ENCODE results near the gene PDGFB.
A peak's percentile ranks its signal among the peaks of the same experiment; 100 is the strongest.

The PDGFB gene

GRCh38 chr22:39257901-39258475, 13.2 kb upstream of the PDGFB start:
- Histone ChIP-seq H2AFZ (ENCODE audit: low read depth) (no peak overlapping the region), H3K27ac (no peak overlapping the region), H3K4me1 (ENCODE audit: low read depth, poor library complexity, severe bottlenecking) (peaks cover 27% of the 10 kb centered on the region), H3K4me3 (IDR thresholded peaks at IDR 0.05; ENCODE audit: insufficient read depth, low read depth, low read length) (no peak overlapping the region), H4K20me1 (ENCODE audit: insufficient read depth) (no peaks in the 10 kb centered on the region), H3K27me3 (ENCODE audit: insufficient read depth, low read depth) (peaks cover 27% of the 10 kb centered on the region), H3K36me3 (ENCODE audit: insufficient read depth) (no peaks in the 10 kb centered on the region), H3K4me2 (no peak overlapping the region), H3K9ac (no peak overlapping the region), H3K79me2 (ENCODE audit: insufficient read depth, low read depth) (no peaks in the 10 kb centered on the region)
- TF ChIP-seq, protein P1, sequence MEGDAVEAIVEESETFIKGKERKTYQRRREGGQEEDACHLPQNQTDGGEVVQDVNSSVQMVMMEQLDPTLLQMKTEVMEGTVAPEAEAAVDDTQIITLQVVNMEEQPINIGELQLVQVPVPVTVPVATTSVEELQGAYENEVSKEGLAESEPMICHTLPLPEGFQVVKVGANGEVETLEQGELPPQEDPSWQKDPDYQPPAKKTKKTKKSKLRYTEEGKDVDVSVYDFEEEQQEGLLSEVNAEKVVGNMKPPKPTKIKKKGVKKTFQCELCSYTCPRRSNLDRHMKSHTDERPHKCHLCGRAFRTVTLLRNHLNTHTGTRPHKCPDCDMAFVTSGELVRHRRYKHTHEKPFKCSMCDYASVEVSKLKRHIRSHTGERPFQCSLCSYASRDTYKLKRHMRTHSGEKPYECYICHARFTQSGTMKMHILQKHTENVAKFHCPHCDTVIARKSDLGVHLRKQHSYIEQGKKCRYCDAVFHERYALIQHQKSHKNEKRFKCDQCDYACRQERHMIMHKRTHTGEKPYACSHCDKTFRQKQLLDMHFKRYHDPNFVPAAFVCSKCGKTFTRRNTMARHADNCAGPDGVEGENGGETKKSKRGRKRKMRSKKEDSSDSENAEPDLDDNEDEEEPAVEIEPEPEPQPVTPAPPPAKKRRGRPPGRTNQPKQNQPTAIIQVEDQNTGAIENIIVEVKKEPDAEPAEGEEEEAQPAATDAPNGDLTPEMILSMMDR (conservative IDR thresholded peaks at IDR 0.05; ENCODE audit: low read depth, low read length) = no peak

GRCh38 chr22:39256979-39257378, 12.2 kb upstream of the PDGFB start:
- TF ChIP-seq, protein P1 (conservative IDR thresholded peaks at IDR 0.05; ENCODE audit: low read depth, low read length) = no peak
- Histone ChIP-seq H3K36me3 (ENCODE audit: insufficient read depth) (no peaks in the 10 kb centered on the region), H3K27ac (no peak overlapping the region), H2AFZ (ENCODE audit: low read depth) (no peak overlapping the region), H3K4me1 (ENCODE audit: low read depth, poor library complexity, severe bottlenecking) (peaks cover 32% of the 10 kb centered on the region), H3K79me2 (ENCODE audit: insufficient read depth, low read depth) (no peaks in the 10 kb centered on the region), H3K4me3 (IDR thresholded peaks at IDR 0.05; ENCODE audit: insufficient read depth, low read depth, low read length) (no peak overlapping the region), H3K27me3 (ENCODE audit: insufficient read depth, low read depth) (peaks cover 26% of the 10 kb centered on the region), H3K4me2 (no peak overlapping the region), H4K20me1 (ENCODE audit: insufficient read depth) (no peaks in the 10 kb centered on the region), H3K9ac (no peak overlapping the region)

- Histone ChIP-seq H3K4me1 (ENCODE audit: low read depth, poor library complexity, severe bottlenecking) (peaks cover 32% of the 10 kb centered on the region), H3K79me2 (ENCODE audit: insufficient read depth, low read depth) (no peaks in the 10 kb centered on the region), H3K27me3 (ENCODE audit: insufficient read depth, low read depth) (peaks cover 24% of the 10 kb centered on the region; the same call in 1 of the 2 replicates), H4K20me1 (ENCODE audit: insufficient read depth) (no peaks in the 10 kb centered on the region), H3K4me2 (no peak overlapping the region), H3K9ac (no peak overlapping the region), H2AFZ (ENCODE audit: low read depth) (no peak overlapping the region), H3K36me3 (ENCODE audit: insufficient read depth) (no peaks in the 10 kb centered on the region), H3K4me3 (IDR thresholded peaks at IDR 0.05; ENCODE audit: insufficient read depth, low read depth, low read length) (no peak overlapping the region), H3K27ac (no peak overlapping the region)
- TF ChIP-seq, protein P1 (conservative IDR thresholded peaks at IDR 0.05; ENCODE audit: low read depth, low read length) = no peak
Observed at GRCh38 chr22:39256186-39256552, 11.4 kb upstream of the PDGFB start.

- H3K27me3 ChIP-seq (ENCODE audit: insufficient read depth, low read depth) = peaks cover 29% of the 10 kb centered on the region
- peak overlapping the region; percentile 49; the same call in 1 of the 2 replicates for H3K9ac ChIP-seq
Observed at GRCh38 chr22:39255449-39256185, 10.8 kb upstream of the PDGFB start.

More at GRCh38 chr22:39255449-39256185, 10.8 kb upstream of the PDGFB start:
- H3K4me3 ChIP-seq (IDR thresholded peaks at IDR 0.05; ENCODE audit: insufficient read depth, low read depth, low read length) = no peak overlapping the region
- no peaks in the 10 kb centered on the region for H4K20me1 ChIP-seq (ENCODE audit: insufficient read depth)
- no peak overlapping the region for H2AFZ ChIP-seq (ENCODE audit: low read depth)
- H3K27ac ChIP-seq = 0 out of 2 replicates have a peak overlapping the region, but pooled peaks have one; percentile 42
- H3K4me2 ChIP-seq = peak overlapping the region; percentile 78; the same call in 1 of the 2 replicates
- TF ChIP-seq, protein P1 (conservative IDR thresholded peaks at IDR 0.05; ENCODE audit: low read depth, low read length) = no peak
- no peaks in the 10 kb centered on the region for H3K36me3 ChIP-seq (ENCODE audit: insufficient read depth)
- no peaks in the 10 kb centered on the region for H3K79me2 ChIP-seq (ENCODE audit: insufficient read depth, low read depth)
- peaks cover 32% of the 10 kb centered on the region for H3K4me1 ChIP-seq (ENCODE audit: low read depth, poor library complexity, severe bottlenecking)
